WTC11 (cell line): ENCODE data around the gene TMEM200A.

ENCODE experiments used
- CBFB ChIP-seq: sonication (generic); formaldehyde crosslinking; IDR thresholded peaks from 2 replicates; pipeline ENCODE4 v1.8.1; 2022; ENCODE audit warnings: mild to moderate bottlenecking, low read depth, missing genetic modification reagents
- FOXJ3 ChIP-seq: sonication (generic); formaldehyde crosslinking; IDR thresholded peaks from 2 replicates; pipeline ENCODE4 v1.9.0; 2021; ENCODE audit warnings: missing genetic modification reagents, mild to moderate bottlenecking, borderline replicate concordance
- JUN ChIP-seq: sonication (generic); formaldehyde crosslinking; IDR thresholded peaks from 2 replicates; pipeline ENCODE4 v1.8.0; 2023; ENCODE audit warnings: mild to moderate bottlenecking, missing genetic modification reagents
- SMAD3 ChIP-seq: sonication (generic); formaldehyde crosslinking; IDR thresholded peaks from 2 replicates; pipeline ENCODE4 v1.8.0; 2022; ENCODE audit warnings: missing genetic modification reagents, mild to moderate bottlenecking, borderline replicate concordance
- ZNF671 ChIP-seq: fragments of 250-450 bp; sonication (Bioruptor Pico); IDR thresholded peaks from 2 replicates; pipeline ENCODE4 v1.8.0; 2021; ENCODE audit warnings: mild to moderate bottlenecking
- TF ChIP-seq, protein P1 (sequence below): sonication (generic); formaldehyde crosslinking; IDR thresholded peaks from 2 replicates; pipeline ENCODE4 v1.8.1; 2023; ENCODE audit warnings: mild to moderate bottlenecking, missing genetic modification reagents, moderate library complexity
- TF ChIP-seq, protein P2 (sequence below): fragments of 200-600 bp; IDR thresholded peaks from 2 replicates; pipeline ENCODE4 v1.8.0; 2022; ENCODE audit warnings: antibody characterized with exemption
- TF ChIP-seq, protein P3 (sequence below): sonication (generic); formaldehyde crosslinking; IDR thresholded peaks from 2 replicates; pipeline ENCODE4 v1.8.1; 2022; ENCODE audit warnings: low read depth, missing genetic modification reagents, borderline replicate concordance
- TF ChIP-seq, protein P4 (sequence below): sonication (generic); formaldehyde crosslinking; IDR thresholded peaks from 2 replicates; pipeline ENCODE4 v1.8.0; 2022; ENCODE audit warnings: mild to moderate bottlenecking, missing genetic modification reagents
- TF ChIP-seq, protein P5 (sequence below): sonication (generic); formaldehyde crosslinking; IDR thresholded peaks from 2 replicates; pipeline ENCODE4 v1.8.1; 2022; ENCODE audit warnings: missing genetic modification reagents, borderline replicate concordance
- TF ChIP-seq, protein P6 (sequence below): sonication (generic); formaldehyde crosslinking; IDR thresholded peaks from 2 replicates; pipeline ENCODE4 v1.8.1; 2022; ENCODE audit warnings: low read depth, mild to moderate bottlenecking, moderate library complexity, missing genetic modification reagents, borderline replicate concordance
- TF ChIP-seq, protein P7 (sequence below): sonication (generic); formaldehyde crosslinking; IDR thresholded peaks from 2 replicates; pipeline ENCODE4 v1.8.1; 2023; ENCODE audit warnings: mild to moderate bottlenecking, moderate library complexity, missing genetic modification reagents
- TF ChIP-seq, protein P8 (sequence below): sonication (generic); formaldehyde crosslinking; IDR thresholded peaks from 2 replicates; pipeline ENCODE4 v1.8.1; 2023; ENCODE audit warnings: mild to moderate bottlenecking, missing genetic modification reagents, moderate library complexity
- TF ChIP-seq, protein P9 (sequence below): sonication (generic); formaldehyde crosslinking; IDR thresholded peaks from 2 replicates; pipeline ENCODE4 v1.8.1; 2023; ENCODE audit warnings: mild to moderate bottlenecking, missing genetic modification reagents

DNA sequence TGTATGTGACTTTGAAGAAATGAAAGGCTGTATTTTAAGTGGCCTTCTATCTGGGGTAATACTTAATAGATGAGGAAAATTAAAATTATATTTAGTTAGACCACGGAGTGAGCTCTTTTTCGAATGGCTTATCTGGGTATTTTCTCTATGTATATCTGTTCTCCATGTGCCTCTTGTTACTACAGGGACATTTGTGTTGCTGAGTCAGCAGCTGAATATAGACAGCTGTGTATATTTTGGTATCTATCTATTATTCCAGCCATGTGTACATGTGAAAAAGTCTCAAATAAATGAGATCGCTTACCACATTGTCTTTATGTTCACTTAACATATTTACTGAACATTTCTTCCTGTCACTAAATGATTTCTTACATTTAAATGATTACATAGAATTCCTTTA is 57.2 kb downstream of the TMEM200A start:
- TF ChIP-seq, protein P1, sequence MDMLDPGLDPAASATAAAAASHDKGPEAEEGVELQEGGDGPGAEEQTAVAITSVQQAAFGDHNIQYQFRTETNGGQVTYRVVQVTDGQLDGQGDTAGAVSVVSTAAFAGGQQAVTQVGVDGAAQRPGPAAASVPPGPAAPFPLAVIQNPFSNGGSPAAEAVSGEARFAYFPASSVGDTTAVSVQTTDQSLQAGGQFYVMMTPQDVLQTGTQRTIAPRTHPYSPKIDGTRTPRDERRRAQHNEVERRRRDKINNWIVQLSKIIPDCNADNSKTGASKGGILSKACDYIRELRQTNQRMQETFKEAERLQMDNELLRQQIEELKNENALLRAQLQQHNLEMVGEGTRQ (CRISPR knock-in tag) = no peak
- TF ChIP-seq, protein P2, sequence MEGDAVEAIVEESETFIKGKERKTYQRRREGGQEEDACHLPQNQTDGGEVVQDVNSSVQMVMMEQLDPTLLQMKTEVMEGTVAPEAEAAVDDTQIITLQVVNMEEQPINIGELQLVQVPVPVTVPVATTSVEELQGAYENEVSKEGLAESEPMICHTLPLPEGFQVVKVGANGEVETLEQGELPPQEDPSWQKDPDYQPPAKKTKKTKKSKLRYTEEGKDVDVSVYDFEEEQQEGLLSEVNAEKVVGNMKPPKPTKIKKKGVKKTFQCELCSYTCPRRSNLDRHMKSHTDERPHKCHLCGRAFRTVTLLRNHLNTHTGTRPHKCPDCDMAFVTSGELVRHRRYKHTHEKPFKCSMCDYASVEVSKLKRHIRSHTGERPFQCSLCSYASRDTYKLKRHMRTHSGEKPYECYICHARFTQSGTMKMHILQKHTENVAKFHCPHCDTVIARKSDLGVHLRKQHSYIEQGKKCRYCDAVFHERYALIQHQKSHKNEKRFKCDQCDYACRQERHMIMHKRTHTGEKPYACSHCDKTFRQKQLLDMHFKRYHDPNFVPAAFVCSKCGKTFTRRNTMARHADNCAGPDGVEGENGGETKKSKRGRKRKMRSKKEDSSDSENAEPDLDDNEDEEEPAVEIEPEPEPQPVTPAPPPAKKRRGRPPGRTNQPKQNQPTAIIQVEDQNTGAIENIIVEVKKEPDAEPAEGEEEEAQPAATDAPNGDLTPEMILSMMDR = no peak
- TF ChIP-seq, protein P3, sequence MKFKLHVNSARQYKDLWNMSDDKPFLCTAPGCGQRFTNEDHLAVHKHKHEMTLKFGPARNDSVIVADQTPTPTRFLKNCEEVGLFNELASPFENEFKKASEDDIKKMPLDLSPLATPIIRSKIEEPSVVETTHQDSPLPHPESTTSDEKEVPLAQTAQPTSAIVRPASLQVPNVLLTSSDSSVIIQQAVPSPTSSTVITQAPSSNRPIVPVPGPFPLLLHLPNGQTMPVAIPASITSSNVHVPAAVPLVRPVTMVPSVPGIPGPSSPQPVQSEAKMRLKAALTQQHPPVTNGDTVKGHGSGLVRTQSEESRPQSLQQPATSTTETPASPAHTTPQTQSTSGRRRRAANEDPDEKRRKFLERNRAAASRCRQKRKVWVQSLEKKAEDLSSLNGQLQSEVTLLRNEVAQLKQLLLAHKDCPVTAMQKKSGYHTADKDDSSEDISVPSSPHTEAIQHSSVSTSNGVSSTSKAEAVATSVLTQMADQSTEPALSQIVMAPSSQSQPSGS (CRISPR knock-in tag) = no peak
- TF ChIP-seq, protein P4, sequence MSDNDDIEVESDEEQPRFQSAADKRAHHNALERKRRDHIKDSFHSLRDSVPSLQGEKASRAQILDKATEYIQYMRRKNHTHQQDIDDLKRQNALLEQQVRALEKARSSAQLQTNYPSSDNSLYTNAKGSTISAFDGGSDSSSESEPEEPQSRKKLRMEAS = no peak
- TF ChIP-seq, protein P5, sequence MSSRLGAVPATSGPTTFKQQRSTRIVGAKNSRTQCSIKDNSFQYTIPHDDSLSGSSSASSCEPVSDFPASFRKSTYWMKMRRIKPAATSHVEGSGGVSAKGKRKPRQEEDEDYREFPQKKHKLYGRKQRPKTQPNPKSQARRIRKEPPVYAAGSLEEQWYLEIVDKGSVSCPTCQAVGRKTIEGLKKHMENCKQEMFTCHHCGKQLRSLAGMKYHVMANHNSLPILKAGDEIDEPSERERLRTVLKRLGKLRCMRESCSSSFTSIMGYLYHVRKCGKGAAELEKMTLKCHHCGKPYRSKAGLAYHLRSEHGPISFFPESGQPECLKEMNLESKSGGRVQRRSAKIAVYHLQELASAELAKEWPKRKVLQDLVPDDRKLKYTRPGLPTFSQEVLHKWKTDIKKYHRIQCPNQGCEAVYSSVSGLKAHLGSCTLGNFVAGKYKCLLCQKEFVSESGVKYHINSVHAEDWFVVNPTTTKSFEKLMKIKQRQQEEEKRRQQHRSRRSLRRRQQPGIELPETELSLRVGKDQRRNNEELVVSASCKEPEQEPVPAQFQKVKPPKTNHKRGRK = no peak
- TF ChIP-seq FOXJ3 (no peak), ZNF671 (CRISPR knock-in tag) (no peak), JUN (CRISPR knock-in tag) (no peak), SMAD3 (CRISPR knock-in tag) (no peak), CBFB (CRISPR knock-in tag) (no peak)
- TF ChIP-seq, protein P6, sequence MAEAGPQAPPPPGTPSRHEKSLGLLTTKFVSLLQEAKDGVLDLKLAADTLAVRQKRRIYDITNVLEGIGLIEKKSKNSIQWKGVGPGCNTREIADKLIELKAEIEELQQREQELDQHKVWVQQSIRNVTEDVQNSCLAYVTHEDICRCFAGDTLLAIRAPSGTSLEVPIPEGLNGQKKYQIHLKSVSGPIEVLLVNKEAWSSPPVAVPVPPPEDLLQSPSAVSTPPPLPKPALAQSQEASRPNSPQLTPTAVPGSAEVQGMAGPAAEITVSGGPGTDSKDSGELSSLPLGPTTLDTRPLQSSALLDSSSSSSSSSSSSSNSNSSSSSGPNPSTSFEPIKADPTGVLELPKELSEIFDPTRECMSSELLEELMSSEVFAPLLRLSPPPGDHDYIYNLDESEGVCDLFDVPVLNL (CRISPR knock-in tag) = no peak
- TF ChIP-seq, protein P7, sequence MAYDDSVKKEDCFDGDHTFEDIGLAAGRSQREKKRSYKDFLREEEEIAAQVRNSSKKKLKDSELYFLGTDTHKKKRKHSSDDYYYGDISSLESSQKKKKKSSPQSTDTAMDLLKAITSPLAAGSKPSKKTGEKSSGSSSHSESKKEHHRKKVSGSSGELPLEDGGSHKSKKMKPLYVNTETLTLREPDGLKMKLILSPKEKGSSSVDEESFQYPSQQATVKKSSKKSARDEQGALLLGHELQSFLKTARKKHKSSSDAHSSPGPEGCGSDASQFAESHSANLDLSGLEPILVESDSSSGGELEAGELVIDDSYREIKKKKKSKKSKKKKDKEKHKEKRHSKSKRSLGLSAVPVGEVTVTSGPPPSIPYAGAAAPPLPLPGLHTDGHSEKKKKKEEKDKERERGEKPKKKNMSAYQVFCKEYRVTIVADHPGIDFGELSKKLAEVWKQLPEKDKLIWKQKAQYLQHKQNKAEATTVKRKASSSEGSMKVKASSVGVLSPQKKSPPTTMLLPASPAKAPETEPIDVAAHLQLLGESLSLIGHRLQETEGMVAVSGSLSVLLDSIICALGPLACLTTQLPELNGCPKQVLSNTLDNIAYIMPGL (CRISPR knock-in tag) = no peak
- TF ChIP-seq, protein P8, sequence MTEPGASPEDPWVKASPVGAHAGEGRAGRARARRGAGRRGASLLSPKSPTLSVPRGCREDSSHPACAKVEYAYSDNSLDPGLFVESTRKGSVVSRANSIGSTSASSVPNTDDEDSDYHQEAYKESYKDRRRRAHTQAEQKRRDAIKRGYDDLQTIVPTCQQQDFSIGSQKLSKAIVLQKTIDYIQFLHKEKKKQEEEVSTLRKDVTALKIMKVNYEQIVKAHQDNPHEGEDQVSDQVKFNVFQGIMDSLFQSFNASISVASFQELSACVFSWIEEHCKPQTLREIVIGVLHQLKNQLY (CRISPR knock-in tag) = no peak
- TF ChIP-seq, protein P9, sequence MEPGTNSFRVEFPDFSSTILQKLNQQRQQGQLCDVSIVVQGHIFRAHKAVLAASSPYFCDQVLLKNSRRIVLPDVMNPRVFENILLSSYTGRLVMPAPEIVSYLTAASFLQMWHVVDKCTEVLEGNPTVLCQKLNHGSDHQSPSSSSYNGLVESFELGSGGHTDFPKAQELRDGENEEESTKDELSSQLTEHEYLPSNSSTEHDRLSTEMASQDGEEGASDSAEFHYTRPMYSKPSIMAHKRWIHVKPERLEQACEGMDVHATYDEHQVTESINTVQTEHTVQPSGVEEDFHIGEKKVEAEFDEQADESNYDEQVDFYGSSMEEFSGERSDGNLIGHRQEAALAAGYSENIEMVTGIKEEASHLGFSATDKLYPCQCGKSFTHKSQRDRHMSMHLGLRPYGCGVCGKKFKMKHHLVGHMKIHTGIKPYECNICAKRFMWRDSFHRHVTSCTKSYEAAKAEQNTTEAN (CRISPR knock-in tag) = no peak
